IPS-20b (cell line): ENCODE results near the gene CUBN.
"Not testable (repeated sequence)": the region's sequence is repeated elsewhere in the genome, so short reads cannot be mapped to it uniquely, and the experiment has no call there.

Source experiments
- H3K27ac ChIP-seq: one replicate; pipeline ENCODE4 v1.5.1; 2013; ENCODE audit warnings: low read length
- H3K27me3 ChIP-seq: 2 replicates; pipeline ENCODE4 v1.6.1; 2013; ENCODE audit warnings: mild to moderate bottlenecking, low read length, inconsistent platforms; ENCODE audit not compliant: insufficient read depth
- H3K36me3 ChIP-seq: 2 replicates; pipeline ENCODE4 v1.6.1; 2013; ENCODE audit warnings: low read depth, mild to moderate bottlenecking, inconsistent platforms, low read length, moderate library complexity; ENCODE audit not compliant: insufficient read depth
- H3K4me1 ChIP-seq: 2 replicates; pipeline ENCODE4 v1.6.1; 2013; ENCODE audit warnings: mild to moderate bottlenecking, control low read depth, inconsistent platforms, low read length, moderate library complexity; ENCODE audit not compliant: insufficient read depth
- H3K4me3 ChIP-seq: 2 replicates; pipeline ENCODE4 v1.5.1; 2013; ENCODE audit warnings: mild to moderate bottlenecking, low read length, inconsistent platforms
- H3K9ac ChIP-seq: 2 replicates; pipeline ENCODE4 v1.6.1; 2013; ENCODE audit warnings: low read depth, mild to moderate bottlenecking, inconsistent platforms, low read length, moderate library complexity
- H3K9me3 ChIP-seq: 2 replicates; pipeline ENCODE4 v1.6.1; 2013; ENCODE audit warnings: mild to moderate bottlenecking, low read depth, low read length, inconsistent platforms; ENCODE audit not compliant: insufficient read depth

CUBN gene

GRCh38 chr10:17012731-17013130 is 116.9 kb downstream of the CUBN start:
- H3K36me3 ChIP-seq, H3K27me3 ChIP-seq: not testable (repeated sequence)

GRCh38 chr10:17010363-17011145 is 119.1 kb downstream of the CUBN start:
- Histone ChIP-seq H3K36me3 (no peaks in the 10 kb centered on the region), H3K27ac (no peak overlapping the region), H3K9ac (no peak overlapping the region), H3K4me3 (no peak overlapping the region), H3K9me3 (no peaks in the 10 kb centered on the region), H3K4me1 (no peaks in the 10 kb centered on the region), H3K27me3 (no peaks in the 10 kb centered on the region)

More at GRCh38 chr10:17012731-17013130, 116.9 kb downstream of the CUBN start:
- not testable (repeated sequence) for H3K9me3 ChIP-seq, H3K4me1 ChIP-seq, H3K4me3 ChIP-seq, H3K9ac ChIP-seq, H3K27ac ChIP-seq

GRCh38 chr10:17009212-17009700 is 120.4 kb downstream of the CUBN start:
- Histone ChIP-seq H3K36me3 (no peaks in the 10 kb centered on the region), H3K9me3 (no peaks in the 10 kb centered on the region), H3K4me3 (no peak overlapping the region), H3K27ac (no peak overlapping the region), H3K9ac (no peak overlapping the region), H3K27me3 (no peaks in the 10 kb centered on the region), H3K4me1 (no peaks in the 10 kb centered on the region)

- no peaks in the 10 kb centered on the region for H3K27me3 ChIP-seq
- H3K4me1 ChIP-seq = no peaks in the 10 kb centered on the region
- H3K9me3 ChIP-seq = no peaks in the 10 kb centered on the region
- H3K36me3 ChIP-seq = no peaks in the 10 kb centered on the region
- no peak overlapping the region for H3K27ac ChIP-seq
- H3K9ac ChIP-seq = 0 out of 2 replicates have a peak overlapping the region, but pooled peaks have one; percentile 10
- no peak overlapping the region for H3K4me3 ChIP-seq
These were observed 122.2 kb downstream of the CUBN start for GRCh38 chr10:17007418-17007770.

- H3K4me3 ChIP-seq = no peak overlapping the region
- no peak overlapping the region for H3K27ac ChIP-seq
- no peaks in the 10 kb centered on the region for H3K27me3 ChIP-seq
- H3K4me1 ChIP-seq = no peaks in the 10 kb centered on the region
- 0 out of 2 replicates have a peak overlapping the region, but pooled peaks have one; percentile 10 for H3K9ac ChIP-seq
- no peaks in the 10 kb centered on the region for H3K36me3 ChIP-seq
- no peaks in the 10 kb centered on the region for H3K9me3 ChIP-seq
These were observed 122.8 kb downstream of the CUBN start for GRCh38 chr10:17006631-17007417.

- H3K4me1 ChIP-seq = no peaks in the 10 kb centered on the region
- no peak overlapping the region for H3K27ac ChIP-seq
- no peak overlapping the region for H3K4me3 ChIP-seq
- H3K9ac ChIP-seq = no peak overlapping the region
- no peaks in the 10 kb centered on the region for H3K36me3 ChIP-seq
- H3K9me3 ChIP-seq = no peaks in the 10 kb centered on the region
- no peaks in the 10 kb centered on the region for H3K27me3 ChIP-seq
These were observed 123.7 kb downstream of the CUBN start for GRCh38 chr10:17005621-17006566.

GRCh38 chr10:17004801-17005380 is 124.7 kb downstream of the CUBN start:
- no peak overlapping the region for H3K4me3 ChIP-seq
- H3K9me3 ChIP-seq = no peaks in the 10 kb centered on the region
- no peak overlapping the region for H3K27ac ChIP-seq
- H3K9ac ChIP-seq = no peak overlapping the region
- no peaks in the 10 kb centered on the region for H3K4me1 ChIP-seq
- no peaks in the 10 kb centered on the region for H3K36me3 ChIP-seq
- no peaks in the 10 kb centered on the region for H3K27me3 ChIP-seq

GRCh38 chr10:17003651-17004286 is 125.8 kb downstream of the CUBN start:
- Histone ChIP-seq H3K36me3 (no peaks in the 10 kb centered on the region), H3K4me3 (no peak overlapping the region), H3K9me3 (no peaks in the 10 kb centered on the region), H3K27me3 (no peaks in the 10 kb centered on the region), H3K9ac (no peak overlapping the region), H3K4me1 (no peaks in the 10 kb centered on the region), H3K27ac (no peak overlapping the region)

GRCh38 chr10:17003151-17003550 is 126.5 kb downstream of the CUBN start:
- Histone ChIP-seq H3K27ac (no peak overlapping the region), H3K36me3 (no peaks in the 10 kb centered on the region), H3K4me3 (no peak overlapping the region), H3K9me3 (no peaks in the 10 kb centered on the region), H3K9ac (no peak overlapping the region), H3K27me3 (no peaks in the 10 kb centered on the region), H3K4me1 (no peaks in the 10 kb centered on the region)

- no peaks in the 10 kb centered on the region for H3K27me3 ChIP-seq
- H3K27ac ChIP-seq = no peak overlapping the region
- H3K4me1 ChIP-seq = no peaks in the 10 kb centered on the region
- H3K9me3 ChIP-seq = no peaks in the 10 kb centered on the region
- H3K9ac ChIP-seq = no peak overlapping the region
- no peak overlapping the region for H3K4me3 ChIP-seq
- H3K36me3 ChIP-seq = no peaks in the 10 kb centered on the region
These were observed 127.5 kb downstream of the CUBN start for GRCh38 chr10:17001961-17002749.
